Gastroesophageal sphincter (tissue), 4 donors: ENCODE measurements around the gene PHKG2. TPM values are rescaled to one million over a fixed set of nuclear protein-coding genes. Genes with fewer than 3 reads are reported as not detected.
A peak's percentile ranks its signal among the peaks of the same experiment; 100 is the strongest.

Experiments used
- ATAC-seq: fragments of 150-250 bp; one replicate; pipeline ENCODE4 v1.9.1; 2016; ENCODE audit warnings: mild to moderate bottlenecking, moderate library complexity
- H3K27ac ChIP-seq, 4 donors: fragments of 200-600 bp; sonication (generic) in 3 of 4; 1 replicate in 3 of 4; 2 replicates in 1 of 4; pipeline ENCODE4 v1.5.1; 2016 to 2019
- H3K27me3 ChIP-seq: fragments of 200-600 bp; sonication (generic); one replicate; pipeline ENCODE4 v1.5.1; 2019
- H3K36me3 ChIP-seq, 2 donors: fragments of 200-600 bp; sonication (generic); one replicate each; pipeline ENCODE4 v1.5.1; 2019; ENCODE audit warnings: control low read depth in 1 of 2
- H3K4me1 ChIP-seq, 3 donors: fragments of 200-600 bp; sonication (generic); 1 replicate in 2 of 3; 2 replicates in 1 of 3; pipeline ENCODE4 v1.5.1; 2016 to 2019; ENCODE audit warnings: control low read depth in 2 of 3
- H3K4me3 ChIP-seq, 2 donors: fragments of 200-600 bp; sonication (generic); one replicate each; pipeline ENCODE4 v1.5.1; 2019; ENCODE audit warnings: mild to moderate bottlenecking in 1 of 2, moderate library complexity in 1 of 2
- H3K9me3 ChIP-seq, 3 donors: fragments of 200-600 bp; sonication (generic); one replicate each; pipeline ENCODE4 v1.5.1; 2017 to 2019; ENCODE audit warnings: control low read depth in 2 of 3
- EP300 ChIP-seq: sonication (generic); formaldehyde crosslinking; IDR thresholded peaks from one replicate; pipeline ENCODE4 v1.6.1; 2017; ENCODE audit warnings: antibody characterized with exemption, mild to moderate bottlenecking
- POLR2A ChIP-seq, 2 donors: fragments of 450-650 bp; IDR thresholded peaks; one replicate each; pipeline ENCODE4 v1.6.1; 2017; ENCODE audit warnings: antibody characterized with exemption in 2 of 2, mild to moderate bottlenecking in 2 of 2, moderate library complexity in 1 of 2
- POLR2AphosphoS5 ChIP-seq: sonication (generic); formaldehyde crosslinking; IDR thresholded peaks from one replicate; pipeline ENCODE4 v1.6.1; 2017; ENCODE audit warnings: antibody characterized with exemption
- WGBS, 2 donors: methylation state at CpG; one replicate each; pipeline ENCODE4 v1.1.5; 2018; ENCODE audit warnings: low coverage in 1 of 2; 5-methylcytosine and 5-hydroxymethylcytosine counted together
- total RNA-seq, 4 donors: library from RNA; depleted of rRNA; stranded (reverse); fragments of >200 nt; gene quantifications; one replicate each; pipeline ENCODE4 v1.1.0, GENCODE V29; 2016
- TF ChIP-seq, protein P1 (sequence below), 4 experiments: fragments of 200-600 bp in 2 of 4; fragments of 450-650 bp in 2 of 4; sonication (generic) in 1 of 4; IDR thresholded peaks; one replicate each; pipeline ENCODE4 v1.5.1; 2017 to 2019; ENCODE audit warnings: antibody characterized with exemption in 4 of 4, mild to moderate bottlenecking in 2 of 4, moderate library complexity in 2 of 4

PHKG2 gene
- total RNA-seq, 4 donors from 2014 or later, result 19.4 to 29.0 (median 23.4) TPM

DNA sequence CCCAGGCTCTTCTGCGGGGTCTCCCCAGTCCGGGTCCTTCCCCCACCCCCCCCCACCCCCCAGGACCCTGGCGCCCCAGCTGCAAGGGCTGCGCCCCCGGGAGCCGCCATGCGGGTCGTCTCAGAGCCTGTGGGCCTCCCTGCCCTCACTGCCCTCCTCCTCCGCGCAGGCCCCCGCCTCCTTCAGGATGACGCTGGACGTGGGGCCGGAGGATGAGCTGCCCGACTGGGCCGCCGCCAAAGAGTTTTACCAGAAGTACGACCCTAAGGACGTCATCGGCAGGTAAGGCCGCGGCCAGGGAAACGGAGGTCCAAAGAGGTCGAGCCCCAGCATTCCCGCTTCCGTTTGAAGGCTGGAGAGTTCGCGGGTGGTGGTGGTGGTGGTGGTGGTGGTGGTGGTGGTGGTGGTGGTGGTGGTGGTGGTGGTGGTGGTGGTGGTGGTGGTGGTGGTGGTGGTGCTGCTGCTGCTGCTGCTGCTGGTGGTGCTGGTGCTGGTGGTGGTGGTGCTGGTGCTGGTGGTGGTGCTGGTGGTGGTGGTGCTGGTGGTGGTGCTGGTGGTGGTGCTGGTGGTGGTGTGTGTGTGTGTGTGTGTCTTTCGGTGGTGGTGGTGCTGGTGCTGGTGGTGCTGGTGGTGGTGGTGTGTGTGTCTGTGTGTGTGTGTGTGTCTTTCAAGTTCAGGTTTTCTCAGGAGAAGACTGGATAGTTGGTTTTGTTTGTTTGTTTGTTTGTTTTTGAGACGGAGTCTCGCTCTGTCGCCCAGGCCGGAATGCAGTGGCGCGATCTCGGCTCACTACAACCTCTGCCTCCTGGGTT, 615 bp downstream of the PHKG2 start:
- Histone ChIP-seq H3K36me3 (peaks cover 0 to 53% of the 10 kb centered on the region in 2 donors), H3K4me1 (peaks cover 0 to 23% (median 5%) of the 10 kb centered on the region in 3 donors), H3K9me3 (no peaks in the 10 kb centered on the region), H3K4me3 (peak overlapping the region; percentile 94 to 96), H3K27ac (peak overlapping the region; percentile 71 to 90 (median 86)), H3K27me3 (no peaks in the 10 kb centered on the region)
- 67% methylated on average over 3 of the region's 36 CpGs; no CpG with 5 or more reads in 1 of the 2 donors for WGBS, 2 donors
- TF ChIP-seq, protein P1, sequence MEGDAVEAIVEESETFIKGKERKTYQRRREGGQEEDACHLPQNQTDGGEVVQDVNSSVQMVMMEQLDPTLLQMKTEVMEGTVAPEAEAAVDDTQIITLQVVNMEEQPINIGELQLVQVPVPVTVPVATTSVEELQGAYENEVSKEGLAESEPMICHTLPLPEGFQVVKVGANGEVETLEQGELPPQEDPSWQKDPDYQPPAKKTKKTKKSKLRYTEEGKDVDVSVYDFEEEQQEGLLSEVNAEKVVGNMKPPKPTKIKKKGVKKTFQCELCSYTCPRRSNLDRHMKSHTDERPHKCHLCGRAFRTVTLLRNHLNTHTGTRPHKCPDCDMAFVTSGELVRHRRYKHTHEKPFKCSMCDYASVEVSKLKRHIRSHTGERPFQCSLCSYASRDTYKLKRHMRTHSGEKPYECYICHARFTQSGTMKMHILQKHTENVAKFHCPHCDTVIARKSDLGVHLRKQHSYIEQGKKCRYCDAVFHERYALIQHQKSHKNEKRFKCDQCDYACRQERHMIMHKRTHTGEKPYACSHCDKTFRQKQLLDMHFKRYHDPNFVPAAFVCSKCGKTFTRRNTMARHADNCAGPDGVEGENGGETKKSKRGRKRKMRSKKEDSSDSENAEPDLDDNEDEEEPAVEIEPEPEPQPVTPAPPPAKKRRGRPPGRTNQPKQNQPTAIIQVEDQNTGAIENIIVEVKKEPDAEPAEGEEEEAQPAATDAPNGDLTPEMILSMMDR (IDR thresholded peaks at IDR 0.05), result no peak
- no peak for TF ChIP-seq POLR2A (IDR thresholded peaks at IDR 0.05)
- no peak for TF ChIP-seq EP300
- TF ChIP-seq POLR2AphosphoS5, result no peak
- ATAC-seq, result no peak

DNA sequence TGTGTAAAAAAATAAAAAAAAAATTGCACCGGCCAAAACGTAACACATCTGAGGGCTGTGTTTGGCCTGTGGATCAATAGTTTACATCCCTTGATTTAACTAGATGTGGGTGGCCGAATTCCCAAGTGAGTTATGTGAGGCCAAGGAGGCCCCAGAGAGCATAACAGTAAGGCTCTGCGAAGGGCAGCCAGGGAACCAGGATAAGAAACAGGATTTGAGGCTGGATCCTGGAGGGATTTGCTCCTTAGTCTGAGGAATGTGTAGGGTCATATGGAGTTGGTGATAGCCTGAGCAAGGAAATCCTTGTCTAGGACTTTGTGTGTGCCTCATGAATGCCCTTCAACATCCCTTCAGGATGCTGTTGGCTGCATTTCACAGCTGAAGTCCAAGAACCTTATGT, 2.0 kb downstream of the PHKG2 start:
- 50 to 76% methylated on average over 1 to 4 of the region's 4 CpGs for WGBS, 2 donors
- Histone ChIP-seq H3K36me3 (peaks cover 0 to 53% of the 10 kb centered on the region in 2 donors), H3K4me1 (peaks cover 0 to 22% (median 5%) of the 10 kb centered on the region in 3 donors), H3K27ac (no peak overlapping the region), H3K4me3 (no peak overlapping the region), H3K9me3 (no peaks in the 10 kb centered on the region), H3K27me3 (no peaks in the 10 kb centered on the region)
- ATAC-seq, result no peak
- no peak for TF ChIP-seq EP300
- TF ChIP-seq POLR2A (IDR thresholded peaks at IDR 0.05), result no peak
- no peak for TF ChIP-seq POLR2AphosphoS5
- TF ChIP-seq, protein P1 (IDR thresholded peaks at IDR 0.05), result no peak

DNA sequence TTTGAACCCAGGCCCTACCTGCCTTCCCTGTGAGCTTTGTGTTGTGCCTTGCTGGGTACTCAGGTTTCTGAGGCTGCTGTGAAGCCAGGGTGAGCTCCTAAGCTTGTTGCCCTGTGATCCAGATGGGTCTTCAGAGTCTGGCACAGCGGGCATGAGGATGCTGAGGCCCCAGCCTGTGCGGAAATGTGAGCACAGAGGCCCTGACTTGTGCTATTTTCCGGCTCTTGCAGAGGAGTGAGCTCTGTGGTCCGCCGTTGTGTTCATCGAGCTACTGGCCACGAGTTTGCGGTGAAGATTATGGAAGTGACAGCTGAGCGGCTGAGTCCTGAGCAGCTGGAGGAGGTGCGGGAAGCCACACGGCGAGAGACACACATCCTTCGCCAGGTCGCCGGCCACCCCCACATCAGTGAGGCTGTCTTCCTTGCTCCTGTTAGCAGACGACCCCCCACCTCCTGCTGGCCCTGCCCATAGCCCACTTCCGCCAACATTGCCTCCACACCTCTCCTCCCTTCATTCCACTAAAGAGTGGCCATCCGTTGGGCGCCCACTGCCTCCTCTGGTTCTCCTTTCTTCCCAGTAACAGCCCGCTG, 2.7 kb downstream of the PHKG2 start:
- Histone ChIP-seq H3K27ac (no peak overlapping the region), H3K4me3 (no peak overlapping the region), H3K27me3 (no peaks in the 10 kb centered on the region), H3K4me1 (peaks cover 0 to 22% (median 5%) of the 10 kb centered on the region in 3 donors), H3K36me3 (peaks cover 0 to 55% of the 10 kb centered on the region in 2 donors), H3K9me3 (no peaks in the 10 kb centered on the region)
- 80 to 90% methylated on average over 3 of the region's 20 CpGs for WGBS, 2 donors
- TF ChIP-seq EP300 (no peak), POLR2A (IDR thresholded peaks at IDR 0.05) (no peak), POLR2AphosphoS5 (no peak)
- TF ChIP-seq, protein P1 (IDR thresholded peaks at IDR 0.05), result no peak
- no peak for ATAC-seq

DNA sequence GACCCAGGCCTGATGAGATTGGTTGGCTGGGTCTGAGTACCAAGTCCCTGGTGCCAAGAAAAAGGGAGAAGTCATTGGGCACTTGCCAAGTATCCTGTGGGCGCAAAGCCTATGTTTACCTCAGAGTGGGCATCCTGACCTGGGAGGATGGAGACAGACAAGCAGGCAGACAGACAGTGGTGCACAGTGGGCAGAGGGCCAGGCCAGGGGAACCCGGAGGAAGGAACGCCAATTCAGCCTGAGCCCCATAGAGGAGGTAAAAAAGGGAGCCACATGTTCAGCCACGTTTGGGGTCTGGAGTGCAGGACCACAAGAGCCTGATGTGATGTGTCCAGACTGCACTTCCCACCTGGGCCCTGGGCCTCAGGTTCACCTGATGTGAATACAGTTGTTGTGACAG, 5.4 kb downstream of the PHKG2 start:
- TF ChIP-seq POLR2A (IDR thresholded peaks at IDR 0.05) (no peak), EP300 (no peak), POLR2AphosphoS5 (no peak)
- TF ChIP-seq, protein P1 (IDR thresholded peaks at IDR 0.05), result no peak
- Histone ChIP-seq H3K4me3 (no peak overlapping the region), H3K4me1 (peaks cover 0 to 14% (median 0%) of the 10 kb centered on the region in 3 donors), H3K27ac (no peak overlapping the region), H3K9me3 (no peaks in the 10 kb centered on the region), H3K27me3 (no peaks in the 10 kb centered on the region), H3K36me3 (peaks cover 0 to 80% of the 10 kb centered on the region in 2 donors)
- WGBS, 2 donors, result 32% methylated on average over 3 of the region's 4 CpGs; no CpG with 5 or more reads in 1 of the 2 donors
- ATAC-seq, result no peak
